ENCODE data around the gene MAPK10. TPM values are rescaled to one million over a fixed set of nuclear protein-coding genes. Genes with fewer than 3 reads are reported as not detected.

The MAPK10 gene
- total RNA-seq, 1 experiment from 2014 or later, result 4.7 TPM

GRCh38 chr4:86294883-86295282 is 65.0 kb downstream of the MAPK10 start:
- no peaks in the 10 kb centered on the region for H3K27me3 ChIP-seq (ENCODE audit: insufficient read depth, low read length)
- H3K27me3 Mint-ChIP-seq (ENCODE audit: low read depth), result no peaks in the 10 kb centered on the region
- no peaks in the 10 kb centered on the region for H4K20me1 ChIP-seq (ENCODE audit: control insufficient read depth, insufficient read depth, insufficient read length)
- no peak overlapping the region for H4K5ac ChIP-seq (ENCODE audit: insufficient read length, low read depth, low read length)
- no peak overlapping the region for H2AK5ac ChIP-seq (ENCODE audit: insufficient read length, low read length)
- no peak overlapping the region for H3K56ac ChIP-seq (ENCODE audit: insufficient read length, low read depth, low read length)
- no peak overlapping the region for H2BK12ac ChIP-seq (ENCODE audit: insufficient read length, low read depth, low read length)
- H2BK20ac ChIP-seq (ENCODE audit: low read depth, low read length, poor library complexity, severe bottlenecking), result no peak overlapping the region
- no peak overlapping the region for H2BK120ac ChIP-seq (ENCODE audit: low read depth, low read length, poor library complexity, severe bottlenecking)
- WGBS (ENCODE audit: extremely low coverage, insufficient read length, low lambda C conversion rate), result no CpG with 5 or more reads among the region's 11 CpGs
- H2AFZ ChIP-seq (ENCODE audit: low read length), result no peak overlapping the region
- H2BK15ac ChIP-seq (ENCODE audit: low read depth, low read length), result no peak overlapping the region
- no peak overlapping the region for H4K8ac ChIP-seq (replicated peaks; ENCODE audit: insufficient read length, low read depth, low read length)
- H3K23me2 ChIP-seq (ENCODE audit: insufficient read length, low read depth, low read length, poor library complexity, severe bottlenecking), result no peaks in the 10 kb centered on the region
- H3K9me3 ChIP-seq (ENCODE audit: control insufficient read depth, low read depth, low read length), result no peaks in the 10 kb centered on the region
- H3K79me2 ChIP-seq (ENCODE audit: insufficient read depth, low read length), result no peaks in the 10 kb centered on the region
- no peak overlapping the region for H3T11ph ChIP-seq (ENCODE audit: low read length)
- TF ChIP-seq, protein P1, sequence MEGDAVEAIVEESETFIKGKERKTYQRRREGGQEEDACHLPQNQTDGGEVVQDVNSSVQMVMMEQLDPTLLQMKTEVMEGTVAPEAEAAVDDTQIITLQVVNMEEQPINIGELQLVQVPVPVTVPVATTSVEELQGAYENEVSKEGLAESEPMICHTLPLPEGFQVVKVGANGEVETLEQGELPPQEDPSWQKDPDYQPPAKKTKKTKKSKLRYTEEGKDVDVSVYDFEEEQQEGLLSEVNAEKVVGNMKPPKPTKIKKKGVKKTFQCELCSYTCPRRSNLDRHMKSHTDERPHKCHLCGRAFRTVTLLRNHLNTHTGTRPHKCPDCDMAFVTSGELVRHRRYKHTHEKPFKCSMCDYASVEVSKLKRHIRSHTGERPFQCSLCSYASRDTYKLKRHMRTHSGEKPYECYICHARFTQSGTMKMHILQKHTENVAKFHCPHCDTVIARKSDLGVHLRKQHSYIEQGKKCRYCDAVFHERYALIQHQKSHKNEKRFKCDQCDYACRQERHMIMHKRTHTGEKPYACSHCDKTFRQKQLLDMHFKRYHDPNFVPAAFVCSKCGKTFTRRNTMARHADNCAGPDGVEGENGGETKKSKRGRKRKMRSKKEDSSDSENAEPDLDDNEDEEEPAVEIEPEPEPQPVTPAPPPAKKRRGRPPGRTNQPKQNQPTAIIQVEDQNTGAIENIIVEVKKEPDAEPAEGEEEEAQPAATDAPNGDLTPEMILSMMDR (conservative IDR thresholded peaks at IDR 0.05), result no peak
- H3K4me2 ChIP-seq (ENCODE audit: insufficient read depth, insufficient read length, low read length), result no peak overlapping the region
- no peak overlapping the region for H3K23ac ChIP-seq (ENCODE audit: insufficient read length, low read depth, low read length)
- H3K4me1 ChIP-seq (ENCODE audit: insufficient read depth, low read length), result no peaks in the 10 kb centered on the region
- no peak for DNase-seq
- H3K4ac ChIP-seq (ENCODE audit: low read depth, low read length), result no peak overlapping the region
- no peak overlapping the region for H3K27ac ChIP-seq (ENCODE audit: insufficient read length, low read depth, low read length)
- H3K9me3 Mint-ChIP-seq, result no peaks in the 10 kb centered on the region
- no peak overlapping the region for H3K9ac ChIP-seq (ENCODE audit: extremely low read depth, insufficient read length, low read length)
- no peak overlapping the region for H2BK5ac ChIP-seq (ENCODE audit: insufficient read length, low read length)
- no peak overlapping the region for H3K14ac ChIP-seq (ENCODE audit: insufficient read depth, low read length)
- H4K91ac ChIP-seq (ENCODE audit: insufficient read length, low read depth, low read length), result no peak overlapping the region
- no peak overlapping the region for H3K4me3 Mint-ChIP-seq
- H3K27ac Mint-ChIP-seq, result peak overlapping the region in 1 of 3 experiments; percentile 33; a peak in 2 of 7 replicates
- no peak overlapping the region for H3K18ac ChIP-seq (ENCODE audit: insufficient read length, low read depth, low read length)
- H3K4me1 Mint-ChIP-seq, result peaks cover 20 to 30% of the 10 kb centered on the region in 2 experiments
- no peaks in the 10 kb centered on the region for H3K79me1 ChIP-seq (ENCODE audit: insufficient read depth, low read depth, low read length, poor library complexity, severe bottlenecking)
- no peaks in the 10 kb centered on the region for H3K36me3 Mint-ChIP-seq (ENCODE audit: insufficient read depth in 1 of 3, low read depth in 3 of 3)
